22Rv1 (cell line): ENCODE data around the gene IL1RN.

ENCODE experiments used
- ZFX ChIP-seq: fragments of 450-650 bp; IDR thresholded peaks from 2 replicates; pipeline ENCODE4 v1.6.1; 2017; ENCODE audit warnings: antibody characterized with exemption, borderline replicate concordance
- TF ChIP-seq, protein P1 (sequence below): fragments of 450-650 bp; IDR thresholded peaks from 2 replicates; pipeline ENCODE4 v1.5.1; 2017; ENCODE audit warnings: mild to moderate bottlenecking

DNA sequence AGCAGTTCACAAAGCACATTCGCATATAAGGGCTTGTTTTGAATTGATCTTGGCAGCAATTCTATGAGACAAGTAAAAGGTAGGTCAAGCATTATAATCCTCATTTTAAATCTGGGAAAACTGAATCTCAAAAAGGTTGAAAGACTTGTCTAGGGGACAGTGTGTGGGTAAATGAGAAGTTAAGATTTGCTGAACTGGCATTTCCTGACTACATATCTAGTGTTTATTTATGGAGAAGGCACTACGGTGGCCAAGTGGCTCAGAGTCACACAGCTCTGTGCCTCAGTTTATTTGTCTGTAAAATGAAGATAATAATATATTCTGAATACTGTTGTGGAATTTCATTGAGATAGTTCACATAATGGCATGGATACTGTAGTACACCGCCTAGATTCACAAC is 16.3 kb upstream of the IL1RN start:
- TF ChIP-seq, protein P1, sequence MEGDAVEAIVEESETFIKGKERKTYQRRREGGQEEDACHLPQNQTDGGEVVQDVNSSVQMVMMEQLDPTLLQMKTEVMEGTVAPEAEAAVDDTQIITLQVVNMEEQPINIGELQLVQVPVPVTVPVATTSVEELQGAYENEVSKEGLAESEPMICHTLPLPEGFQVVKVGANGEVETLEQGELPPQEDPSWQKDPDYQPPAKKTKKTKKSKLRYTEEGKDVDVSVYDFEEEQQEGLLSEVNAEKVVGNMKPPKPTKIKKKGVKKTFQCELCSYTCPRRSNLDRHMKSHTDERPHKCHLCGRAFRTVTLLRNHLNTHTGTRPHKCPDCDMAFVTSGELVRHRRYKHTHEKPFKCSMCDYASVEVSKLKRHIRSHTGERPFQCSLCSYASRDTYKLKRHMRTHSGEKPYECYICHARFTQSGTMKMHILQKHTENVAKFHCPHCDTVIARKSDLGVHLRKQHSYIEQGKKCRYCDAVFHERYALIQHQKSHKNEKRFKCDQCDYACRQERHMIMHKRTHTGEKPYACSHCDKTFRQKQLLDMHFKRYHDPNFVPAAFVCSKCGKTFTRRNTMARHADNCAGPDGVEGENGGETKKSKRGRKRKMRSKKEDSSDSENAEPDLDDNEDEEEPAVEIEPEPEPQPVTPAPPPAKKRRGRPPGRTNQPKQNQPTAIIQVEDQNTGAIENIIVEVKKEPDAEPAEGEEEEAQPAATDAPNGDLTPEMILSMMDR, result no peak
- no peak for TF ChIP-seq ZFX
